Upper lobe of left lung (tissue), 4 donors: Measurements from ENCODE around the gene MUC6.

ENCODE experiments used
- EP300 ChIP-seq, 4 donors: sonication (generic); formaldehyde crosslinking; IDR thresholded peaks; one replicate each; pipeline ENCODE4 v1.5.1; 2017; ENCODE audit warnings: antibody characterized with exemption in 4 of 4, control low read depth in 2 of 4
- POLR2A ChIP-seq, 4 donors: fragments of 450-650 bp; IDR thresholded peaks; one replicate each; pipeline ENCODE4 v1.5.1; 2016 to 2017; ENCODE audit warnings: antibody characterized with exemption in 4 of 4, mild to moderate bottlenecking in 2 of 4
- POLR2AphosphoS5 ChIP-seq, 2 donors: sonication (generic); formaldehyde crosslinking; IDR thresholded peaks; one replicate each; pipeline ENCODE4 v1.5.1; 2017; ENCODE audit warnings: antibody characterized with exemption in 2 of 2

DNA sequence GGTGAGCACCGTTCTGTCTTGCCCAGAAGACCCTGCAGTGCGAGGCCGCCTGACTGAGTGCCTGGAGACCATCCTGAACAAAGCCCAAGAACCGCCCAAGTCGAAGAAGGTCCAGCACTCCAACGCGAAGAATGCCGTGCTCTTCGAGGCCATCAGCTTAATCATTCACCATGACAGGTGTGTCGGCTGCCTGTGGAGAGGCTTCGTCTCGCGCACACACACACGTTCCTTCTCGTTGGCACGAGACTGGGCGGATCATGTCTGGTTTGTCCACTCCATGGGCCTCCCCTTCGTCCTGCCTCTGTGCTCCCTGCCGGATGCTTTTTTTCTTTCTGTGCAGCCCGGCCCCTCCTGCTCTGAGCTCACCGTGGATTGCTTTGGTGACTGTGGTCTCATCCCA is 51.1 kb downstream of the MUC6 start:
- TF ChIP-seq EP300 (IDR thresholded peaks at IDR 0.05) = no peak
- no peak for TF ChIP-seq POLR2AphosphoS5 (IDR thresholded peaks at IDR 0.05)
- no peak for TF ChIP-seq POLR2A (IDR thresholded peaks at IDR 0.05)
